NT2/D1 (cell line): ENCODE results near the gene SYT11.
A peak's percentile ranks its signal among the peaks of the same experiment; 100 is the strongest.
"Not testable (repeated sequence)": the region's sequence is repeated elsewhere in the genome, so short reads cannot be mapped to it uniquely, and the experiment has no call there.

ENCODE experiments used
- DNase-seq: peaks from one replicate; pipeline ENCODE4 v3.0.0-alpha.2; 2011; ENCODE audit warnings: low read depth, low spot score
- H3K27me3 ChIP-seq: 2 replicates; pipeline ENCODE4 v1.6.0; 2011; ENCODE audit warnings: mild to moderate bottlenecking; ENCODE audit not compliant: insufficient read length, insufficient read depth
- H3K36me3 ChIP-seq: 2 replicates; pipeline ENCODE4 v1.6.1; 2011; ENCODE audit warnings: mild to moderate bottlenecking, low read length, mixed read lengths; ENCODE audit not compliant: insufficient read depth, insufficient read length
- H3K4me1 ChIP-seq: 2 replicates; pipeline ENCODE4 v1.5.1; 2011; ENCODE audit not compliant: insufficient read depth, insufficient read length
- H3K4me3 ChIP-seq: 2 replicates; pipeline ENCODE4 v1.5.1; 2011; ENCODE audit warnings: low read depth; ENCODE audit not compliant: insufficient read length
- H3K9ac ChIP-seq: 2 replicates; pipeline ENCODE4 v1.6.0; 2011; ENCODE audit warnings: low read depth; ENCODE audit not compliant: insufficient read length
- H3K9me3 ChIP-seq: 2 replicates; pipeline ENCODE4 v1.5.1; 2011; ENCODE audit warnings: mild to moderate bottlenecking, low read length; ENCODE audit not compliant: insufficient read depth
- SUZ12 ChIP-seq: IDR thresholded peaks from 2 replicates; pipeline ENCODE4 v1.6.1; 2011; ENCODE audit not compliant: insufficient read length, insufficient read depth; ENCODE audit errors: extremely low read depth
- YY1 ChIP-seq: IDR thresholded peaks from 2 replicates; pipeline ENCODE4 v1.6.1; 2011; ENCODE audit not compliant: insufficient read length, insufficient read depth
- ZNF274 ChIP-seq: IDR thresholded peaks from 2 replicates; pipeline ENCODE4 v1.6.1; 2011; ENCODE audit warnings: mild to moderate bottlenecking, low read depth, low read length

Gene SYT11

DNA sequence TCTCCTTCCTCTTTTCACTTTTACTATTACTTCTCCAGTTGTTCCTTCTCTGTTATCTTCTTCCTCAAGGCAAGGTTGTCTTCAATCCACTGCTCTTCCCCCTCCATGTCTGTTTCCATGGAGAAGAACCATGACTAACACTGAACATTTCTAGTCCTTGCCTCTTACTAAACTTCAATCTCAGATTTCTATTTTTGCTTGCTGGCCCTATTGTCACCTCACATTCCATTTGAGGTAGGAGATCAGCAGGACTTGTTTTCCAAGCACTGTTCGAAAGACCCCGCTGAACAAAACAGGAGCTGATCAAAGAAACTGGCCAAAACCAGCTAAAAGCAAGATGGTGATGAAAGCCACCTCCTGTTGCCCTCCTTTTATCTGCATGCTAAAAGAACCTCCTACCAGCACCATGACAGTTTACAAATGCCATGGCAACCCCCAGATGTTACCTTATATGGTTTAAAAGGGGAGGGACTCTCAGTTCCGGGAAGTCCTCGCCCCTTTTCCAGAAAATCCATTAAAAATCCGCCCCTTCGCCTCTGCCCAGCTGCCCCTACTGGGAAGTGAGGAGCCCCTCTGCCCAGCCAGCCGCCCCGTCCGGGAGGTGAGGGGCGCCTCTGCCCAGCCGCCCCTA is 25.0 kb upstream of the SYT11 start:
- H3K9me3 ChIP-seq, result peaks cover 7% of the 10 kb centered on the region; the same call in 1 of the 2 replicates
- TF ChIP-seq SUZ12 (no peak), ZNF274 (no peak), YY1 (no peak)
- H3K4me3 ChIP-seq, result no peak overlapping the region
- no peak overlapping the region for H3K9ac ChIP-seq
- H3K27me3 ChIP-seq, result no peaks in the 10 kb centered on the region
- DNase-seq, result peak; percentile 43
- no peaks in the 10 kb centered on the region for H3K4me1 ChIP-seq
- peaks cover 28% of the 10 kb centered on the region for H3K36me3 ChIP-seq

- not testable (repeated sequence) for H3K4me1 ChIP-seq, H3K9me3 ChIP-seq, H3K27me3 ChIP-seq, H3K9ac ChIP-seq, H3K4me3 ChIP-seq, DNase-seq
- H3K36me3 ChIP-seq, result peaks cover 30% of the 10 kb centered on the region
Measured at GRCh38 chr1:155834927-155835399, 24.4 kb upstream of the SYT11 start.

GRCh38 chr1:155835548-155835947 is 23.8 kb upstream of the SYT11 start:
- H3K27me3 ChIP-seq, result no peaks in the 10 kb centered on the region

GRCh38 chr1:155840386-155840785 is 19.0 kb upstream of the SYT11 start:
- no peak for TF ChIP-seq SUZ12
- TF ChIP-seq ZNF274, result no peak
- TF ChIP-seq YY1, result no peak
- no peak for DNase-seq

More at GRCh38 chr1:155835548-155835947, 23.8 kb upstream of the SYT11 start:
- Histone ChIP-seq H3K9ac (no peak overlapping the region), H3K9me3 (peaks cover 7% of the 10 kb centered on the region; the same call in 1 of the 2 replicates), H3K4me1 (no peaks in the 10 kb centered on the region), H3K4me3 (no peak overlapping the region), H3K36me3 (peaks cover 30% of the 10 kb centered on the region)
- no peak for TF ChIP-seq YY1
- no peak for TF ChIP-seq ZNF274
- no peak for TF ChIP-seq SUZ12
- no peak for DNase-seq

GRCh38 chr1:155844860-155845421 is 14.4 kb upstream of the SYT11 start:
- H3K27me3 ChIP-seq, result no peaks in the 10 kb centered on the region
- no peak overlapping the region for H3K4me3 ChIP-seq
- peaks cover 59% of the 10 kb centered on the region for H3K36me3 ChIP-seq
- no peak for DNase-seq
- TF ChIP-seq SUZ12 (no peak), YY1 (no peak), ZNF274 (no peak)
- no peak overlapping the region for H3K9ac ChIP-seq
- no peaks in the 10 kb centered on the region for H3K9me3 ChIP-seq
- H3K4me1 ChIP-seq, result no peaks in the 10 kb centered on the region

More at GRCh38 chr1:155840386-155840785, 19.0 kb upstream of the SYT11 start:
- Histone ChIP-seq H3K9me3 (peaks cover 6% of the 10 kb centered on the region; the same call in 1 of the 2 replicates), H3K36me3 (peaks cover 49% of the 10 kb centered on the region), H3K9ac (no peak overlapping the region), H3K4me3 (no peak overlapping the region), H3K27me3 (no peaks in the 10 kb centered on the region), H3K4me1 (no peaks in the 10 kb centered on the region)

DNA sequence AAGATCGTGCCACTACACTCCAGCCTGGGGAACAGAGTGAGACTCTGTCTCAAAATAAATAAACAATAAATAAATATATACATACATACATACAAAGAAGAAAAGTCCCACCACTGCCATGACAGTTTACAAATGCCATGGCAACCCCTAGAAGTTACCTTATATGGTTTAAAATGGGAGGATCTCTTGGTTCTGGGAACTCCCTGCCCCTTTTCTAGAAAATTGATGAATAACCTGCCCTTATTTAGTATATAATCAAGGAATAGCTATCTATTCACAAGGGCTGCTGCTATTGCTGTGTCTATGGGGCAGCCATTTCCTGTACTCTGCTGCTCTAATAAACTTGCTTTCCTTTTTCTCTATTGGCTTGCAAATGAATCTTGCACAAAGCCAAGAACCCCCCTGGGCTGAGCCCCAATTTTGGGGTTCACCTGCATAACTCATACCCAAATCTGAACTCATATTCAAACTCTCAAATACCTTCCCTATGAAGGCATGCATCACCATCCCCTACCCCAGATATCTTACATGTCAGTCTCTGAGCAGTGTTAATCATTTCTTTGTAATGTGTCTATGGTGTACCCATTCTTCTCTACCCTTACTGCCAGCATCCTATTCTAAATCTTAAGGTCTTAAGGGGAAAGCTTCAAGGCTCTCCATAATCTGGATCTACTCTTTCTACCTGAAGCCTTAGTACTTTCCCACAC is 11.4 kb upstream of the SYT11 start:
- H3K9me3 ChIP-seq, result no peaks in the 10 kb centered on the region
- no peak overlapping the region for H3K9ac ChIP-seq
- TF ChIP-seq YY1, result no peak
- TF ChIP-seq ZNF274, result no peak
- TF ChIP-seq SUZ12, result no peak
- no peaks in the 10 kb centered on the region for H3K27me3 ChIP-seq
- H3K36me3 ChIP-seq, result peaks cover 75% of the 10 kb centered on the region
- no peak for DNase-seq
- H3K4me3 ChIP-seq, result no peak overlapping the region
- H3K4me1 ChIP-seq, result no peaks in the 10 kb centered on the region

- peaks cover 76% of the 10 kb centered on the region for H3K36me3 ChIP-seq
Measured at GRCh38 chr1:155850345-155850744, 9.0 kb upstream of the SYT11 start.

More at GRCh38 chr1:155850345-155850744, 9.0 kb upstream of the SYT11 start:
- H3K4me3 ChIP-seq, result no peak overlapping the region
- H3K4me1 ChIP-seq, result no peaks in the 10 kb centered on the region
- DNase-seq, result no peak
- H3K9me3 ChIP-seq, result no peaks in the 10 kb centered on the region
- H3K9ac ChIP-seq, result no peak overlapping the region
- H3K27me3 ChIP-seq, result no peaks in the 10 kb centered on the region
- no peak for TF ChIP-seq ZNF274
